ENCODE measurements around the gene ULK4. TPM values are rescaled to one million over a fixed set of nuclear protein-coding genes. Genes with fewer than 3 reads are reported as not detected.

The ULK4 gene
- total RNA-seq, 2 donors from 2014 or later = 4.4 to 8.3 TPM

GRCh38 chr3:41295740-41296139 lies 666.2 kb downstream of the ULK4 start:
- Histone ChIP-seq H3K9ac (ENCODE audit: low read depth in 2 of 2, low read length in 2 of 2) (no peak overlapping the region), H3K27me3 (no peaks in the 10 kb centered on the region), H3K4me1 (no peaks in the 10 kb centered on the region), H3K4me3 (no peak overlapping the region), H3K27ac (no peak overlapping the region), H3K36me3 (no peaks in the 10 kb centered on the region), H3K9me3 (no peaks in the 10 kb centered on the region)
- intact Hi-C loops (cut with DNase I) = no loop called here
- no peak for DNase-seq
- TF ChIP-seq CTCF (IDR thresholded peaks at IDR 0.05) = no peak

GRCh38 chr3:41293169-41293681 lies 668.7 kb downstream of the ULK4 start:
- no peak for TF ChIP-seq CTCF (IDR thresholded peaks at IDR 0.05)
- Histone ChIP-seq H3K9me3 (no peaks in the 10 kb centered on the region), H3K27me3 (no peaks in the 10 kb centered on the region), H3K27ac (no peak overlapping the region), H3K9ac (ENCODE audit: low read depth in 2 of 2, low read length in 2 of 2) (no peak overlapping the region), H3K4me1 (no peaks in the 10 kb centered on the region), H3K36me3 (no peaks in the 10 kb centered on the region), H3K4me3 (no peak overlapping the region)
- intact Hi-C loops (cut with DNase I) = no loop called here
- no peak for DNase-seq

GRCh38 chr3:41290736-41291135 lies 671.2 kb downstream of the ULK4 start:
- Histone ChIP-seq H3K36me3 (no peaks in the 10 kb centered on the region), H3K4me3 (no peak overlapping the region), H3K27me3 (no peaks in the 10 kb centered on the region), H3K9me3 (no peaks in the 10 kb centered on the region), H3K9ac (ENCODE audit: low read depth in 2 of 2, low read length in 2 of 2) (no peak overlapping the region), H3K27ac (no peak overlapping the region), H3K4me1 (no peaks in the 10 kb centered on the region)
- TF ChIP-seq CTCF (IDR thresholded peaks at IDR 0.05) = no peak
- intact Hi-C loops (cut with DNase I) = no loop called here
- DNase-seq = no peak

GRCh38 chr3:41290306-41290705 lies 671.6 kb downstream of the ULK4 start:
- Histone ChIP-seq H3K27ac (no peak overlapping the region), H3K9ac (ENCODE audit: low read depth in 2 of 2, low read length in 2 of 2) (no peak overlapping the region), H3K27me3 (no peaks in the 10 kb centered on the region), H3K4me1 (no peaks in the 10 kb centered on the region), H3K9me3 (no peaks in the 10 kb centered on the region), H3K36me3 (no peaks in the 10 kb centered on the region), H3K4me3 (no peak overlapping the region)
- intact Hi-C loops (cut with DNase I) = no loop called here
- DNase-seq = no peak
- TF ChIP-seq CTCF (IDR thresholded peaks at IDR 0.05) = no peak

- intact Hi-C loops (cut with DNase I) = no loop called here
- DNase-seq = no peak
- Histone ChIP-seq H3K27me3 (no peaks in the 10 kb centered on the region), H3K36me3 (no peaks in the 10 kb centered on the region), H3K9ac (ENCODE audit: low read depth in 2 of 2, low read length in 2 of 2) (no peak overlapping the region), H3K4me1 (no peaks in the 10 kb centered on the region), H3K27ac (no peak overlapping the region), H3K9me3 (no peaks in the 10 kb centered on the region), H3K4me3 (no peak overlapping the region)
- no peak for TF ChIP-seq CTCF (IDR thresholded peaks at IDR 0.05)
Observed at GRCh38 chr3:41288785-41289184, 673.1 kb downstream of the ULK4 start.
